Astrocyte (in vitro differentiated cells and primary cell): ENCODE results near the gene ALOX15. TPM values are rescaled to one million over a fixed set of nuclear protein-coding genes. Genes with fewer than 3 reads are reported as not detected.

Source experiments
- DNase-seq: peaks from one replicate; pipeline ENCODE4 v3.0.0-alpha.2; 2010; ENCODE audit warnings: low read depth
- FAIRE-seq: peaks from 2 replicates; lab custom pipeline; 2011; peaks lifted over from hg19 to GRCh38; lab: Jason Lieb, UNC
- H2AFZ ChIP-seq: 2 replicates; pipeline ENCODE4 v1.6.0; 2012; ENCODE audit warnings: low read depth, low read length, inconsistent platforms
- H3K27ac ChIP-seq: 2 replicates; pipeline ENCODE4 v1.5.1; 2011; ENCODE audit warnings: low read depth, low read length, inconsistent platforms
- H3K27me3 ChIP-seq: 2 replicates; pipeline ENCODE4 v1.6.0; 2011; ENCODE audit warnings: low read length, inconsistent platforms; ENCODE audit not compliant: insufficient read depth
- H3K36me3 ChIP-seq: 2 replicates; pipeline ENCODE4 v1.5.1; 2011; ENCODE audit warnings: low read length, inconsistent platforms; ENCODE audit not compliant: insufficient read depth
- H3K4me1 ChIP-seq: 2 replicates; pipeline ENCODE4 v1.5.1; 2011; ENCODE audit warnings: low read length, inconsistent platforms; ENCODE audit not compliant: insufficient read depth
- H3K4me2 ChIP-seq: 2 replicates; pipeline ENCODE4 v1.6.0; 2012; ENCODE audit warnings: low read length, inconsistent platforms
- H3K4me3 ChIP-seq: 2 replicates; pipeline ENCODE4 v1.5.1; 2011; ENCODE audit warnings: low read depth, mild to moderate bottlenecking, low read length, inconsistent platforms; ENCODE audit not compliant: insufficient read depth
- H3K79me2 ChIP-seq: 2 replicates; pipeline ENCODE4 v1.6.0; 2012; ENCODE audit warnings: mild to moderate bottlenecking, low read length, inconsistent platforms; ENCODE audit not compliant: insufficient read depth
- H3K9ac ChIP-seq: 2 replicates; pipeline ENCODE4 v1.6.0; 2012; ENCODE audit warnings: mild to moderate bottlenecking, low read length, inconsistent platforms
- H3K9me3 ChIP-seq: 2 replicates; pipeline ENCODE4 v1.5.1; 2012; ENCODE audit warnings: low read depth, mild to moderate bottlenecking, low read length, inconsistent platforms; ENCODE audit not compliant: insufficient read depth
- H4K20me1 ChIP-seq: 2 replicates; pipeline ENCODE4 v1.6.0; 2012; ENCODE audit warnings: low read length, inconsistent platforms; ENCODE audit not compliant: insufficient read depth
- H3K27ac Mint-ChIP-seq: one replicate; pipeline ENCODE4 v1.8.0; 2021; ENCODE audit warnings: mild to moderate bottlenecking, mixed read lengths; ENCODE audit not compliant: unreplicated experiment
- H3K27me3 Mint-ChIP-seq: one replicate; pipeline ENCODE4 v1.8.0; 2021; ENCODE audit warnings: low read depth, mixed read lengths; ENCODE audit not compliant: unreplicated experiment
- H3K36me3 Mint-ChIP-seq: one replicate; pipeline ENCODE4 v1.8.0; 2021; ENCODE audit warnings: low read depth, mixed read lengths; ENCODE audit not compliant: unreplicated experiment
- H3K4me1 Mint-ChIP-seq: one replicate; pipeline ENCODE4 v1.8.0; 2021; ENCODE audit warnings: low read depth, mixed read lengths; ENCODE audit not compliant: unreplicated experiment
- H3K4me3 Mint-ChIP-seq: one replicate; pipeline ENCODE4 v1.8.0; 2021; ENCODE audit warnings: mild to moderate bottlenecking, moderate library complexity, mixed read lengths; ENCODE audit not compliant: unreplicated experiment
- H3K9me3 Mint-ChIP-seq: one replicate; pipeline ENCODE4 v1.8.0; 2021; ENCODE audit warnings: mild to moderate bottlenecking, mixed read lengths; ENCODE audit not compliant: unreplicated experiment
- EZH2 ChIP-seq: IDR thresholded peaks from 2 replicates; pipeline ENCODE4 v1.6.1; 2012; ENCODE audit warnings: mild to moderate bottlenecking, low read length, inconsistent platforms; ENCODE audit not compliant: insufficient read depth
- total RNA-seq: library from RNA; stranded (reverse); gene quantifications from 2 replicates; pipeline ENCODE4 v1.2.1, GENCODE V29; 2021
- TF ChIP-seq, protein P1 (sequence below): IDR thresholded peaks from 2 replicates; pipeline ENCODE4 v1.5.1; 2011; ENCODE audit warnings: low read depth, mild to moderate bottlenecking, inconsistent platforms, low read length, moderate library complexity; ENCODE audit not compliant: insufficient read depth

Gene ALOX15
- total RNA-seq, 1 donor from 2014 or later, result 0.07 TPM

GRCh38 chr17:4648741-4649140 lies 7.3 kb upstream of the ALOX15 start:
- Histone ChIP-seq H4K20me1 (no peaks in the 10 kb centered on the region), H3K79me2 (no peaks in the 10 kb centered on the region), H3K27me3 (peaks cover 33% of the 10 kb centered on the region), H3K4me2 (no peak overlapping the region), H3K4me3 (no peak overlapping the region), H3K36me3 (no peaks in the 10 kb centered on the region), H3K9me3 (no peaks in the 10 kb centered on the region), H3K9ac (no peak overlapping the region), H3K27ac (no peak overlapping the region), H3K4me1 (no peaks in the 10 kb centered on the region), H2AFZ (no peak overlapping the region)
- FAIRE-seq, result no peak
- Mint-ChIP-seq H3K4me3 (no peak overlapping the region), H3K4me1 (no peaks in the 10 kb centered on the region), H3K36me3 (peaks cover 4% of the 10 kb centered on the region), H3K9me3 (peaks cover 4% of the 10 kb centered on the region), H3K27me3 (peaks cover 33% of the 10 kb centered on the region), H3K27ac (no peak overlapping the region)
- DNase-seq, result no peak
- no peak for TF ChIP-seq EZH2
- TF ChIP-seq, protein P1, sequence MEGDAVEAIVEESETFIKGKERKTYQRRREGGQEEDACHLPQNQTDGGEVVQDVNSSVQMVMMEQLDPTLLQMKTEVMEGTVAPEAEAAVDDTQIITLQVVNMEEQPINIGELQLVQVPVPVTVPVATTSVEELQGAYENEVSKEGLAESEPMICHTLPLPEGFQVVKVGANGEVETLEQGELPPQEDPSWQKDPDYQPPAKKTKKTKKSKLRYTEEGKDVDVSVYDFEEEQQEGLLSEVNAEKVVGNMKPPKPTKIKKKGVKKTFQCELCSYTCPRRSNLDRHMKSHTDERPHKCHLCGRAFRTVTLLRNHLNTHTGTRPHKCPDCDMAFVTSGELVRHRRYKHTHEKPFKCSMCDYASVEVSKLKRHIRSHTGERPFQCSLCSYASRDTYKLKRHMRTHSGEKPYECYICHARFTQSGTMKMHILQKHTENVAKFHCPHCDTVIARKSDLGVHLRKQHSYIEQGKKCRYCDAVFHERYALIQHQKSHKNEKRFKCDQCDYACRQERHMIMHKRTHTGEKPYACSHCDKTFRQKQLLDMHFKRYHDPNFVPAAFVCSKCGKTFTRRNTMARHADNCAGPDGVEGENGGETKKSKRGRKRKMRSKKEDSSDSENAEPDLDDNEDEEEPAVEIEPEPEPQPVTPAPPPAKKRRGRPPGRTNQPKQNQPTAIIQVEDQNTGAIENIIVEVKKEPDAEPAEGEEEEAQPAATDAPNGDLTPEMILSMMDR, result no peak

DNA sequence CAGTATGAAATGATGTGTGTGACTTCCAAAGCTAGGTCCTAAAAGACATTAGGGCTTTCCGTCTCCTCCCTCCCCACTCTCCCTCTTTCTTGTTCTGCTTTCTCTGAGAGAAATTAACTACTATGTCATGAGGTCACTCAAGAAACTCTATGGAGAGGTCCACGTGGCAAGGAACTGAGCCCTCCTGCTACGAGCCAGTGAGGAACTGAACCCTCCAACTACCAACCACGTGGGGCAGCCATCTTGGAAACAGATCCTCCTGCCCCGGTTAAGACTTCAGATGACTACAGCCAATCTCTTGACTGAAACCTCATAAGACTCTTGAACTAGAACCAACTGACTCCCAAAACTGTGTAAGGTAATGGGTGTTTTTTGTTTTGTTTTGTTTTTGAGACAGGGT lies 4.2 kb upstream of the ALOX15 start:
- no peak overlapping the region for H3K27ac Mint-ChIP-seq
- H3K4me3 ChIP-seq, result no peak overlapping the region
- H3K4me3 Mint-ChIP-seq, result no peak overlapping the region
- no peak overlapping the region for H3K27ac ChIP-seq
- H3K9ac ChIP-seq, result no peak overlapping the region
- H4K20me1 ChIP-seq, result no peaks in the 10 kb centered on the region
- no peaks in the 10 kb centered on the region for H3K36me3 ChIP-seq
- no peaks in the 10 kb centered on the region for H3K79me2 ChIP-seq
- no peaks in the 10 kb centered on the region for H3K9me3 ChIP-seq
- peaks cover 60% of the 10 kb centered on the region for H3K27me3 ChIP-seq
- no peaks in the 10 kb centered on the region for H3K4me1 ChIP-seq
- no peak overlapping the region for H2AFZ ChIP-seq
- H3K9me3 Mint-ChIP-seq, result peaks cover 4% of the 10 kb centered on the region
- peaks cover 56% of the 10 kb centered on the region for H3K27me3 Mint-ChIP-seq
- DNase-seq (no peak), FAIRE-seq (no peak)
- TF ChIP-seq, protein P1, result no peak
- no peak for TF ChIP-seq EZH2
- no peaks in the 10 kb centered on the region for H3K4me1 Mint-ChIP-seq
- peaks cover 2% of the 10 kb centered on the region for H3K36me3 Mint-ChIP-seq
- no peak overlapping the region for H3K4me2 ChIP-seq

GRCh38 chr17:4643676-4644075 lies 2.2 kb upstream of the ALOX15 start:
- FAIRE-seq, result no peak
- H3K36me3 Mint-ChIP-seq, result peaks cover 2% of the 10 kb centered on the region
- Histone ChIP-seq H2AFZ (no peak overlapping the region), H3K9me3 (no peaks in the 10 kb centered on the region), H3K36me3 (no peaks in the 10 kb centered on the region), H4K20me1 (no peaks in the 10 kb centered on the region), H3K4me2 (no peak overlapping the region), H3K9ac (no peak overlapping the region), H3K4me3 (no peak overlapping the region), H3K4me1 (no peaks in the 10 kb centered on the region), H3K27me3 (peaks cover 58% of the 10 kb centered on the region), H3K79me2 (no peaks in the 10 kb centered on the region), H3K27ac (no peak overlapping the region)
- H3K4me3 Mint-ChIP-seq, result no peak overlapping the region
- H3K9me3 Mint-ChIP-seq, result peaks cover 4% of the 10 kb centered on the region
- H3K27me3 Mint-ChIP-seq, result peaks cover 62% of the 10 kb centered on the region
- H3K27ac Mint-ChIP-seq, result no peak overlapping the region
- no peak for DNase-seq
- TF ChIP-seq EZH2, result no peak
- TF ChIP-seq, protein P1, result no peak
- no peaks in the 10 kb centered on the region for H3K4me1 Mint-ChIP-seq
